Right kidney (tissue), 1 donor: ENCODE data around the gene CACNA2D2.
A peak's percentile ranks its signal among the peaks of the same experiment; 100 is the strongest.

Source experiments
- DNase-seq: peaks from one replicate; pipeline ENCODE4 v3.0.0-alpha.2; 2016

The CACNA2D2 gene

GRCh38 chr3:50502225-50502583 is 1.2 kb downstream of the CACNA2D2 start:
- DNase-seq = peak; percentile 41

- no peak for DNase-seq
These were observed 7.6 kb downstream of the CACNA2D2 start for GRCh38 chr3:50495609-50496423.

- no peak for DNase-seq
These were observed 9.3 kb downstream of the CACNA2D2 start for GRCh38 chr3:50494126-50494525.

GRCh38 chr3:50493623-50494022 is 9.8 kb downstream of the CACNA2D2 start:
- DNase-seq = no peak

- no peak for DNase-seq
These were observed 10.3 kb downstream of the CACNA2D2 start for GRCh38 chr3:50493086-50493485.

- no peak for DNase-seq
These were observed 12.4 kb downstream of the CACNA2D2 start for GRCh38 chr3:50491023-50491422.

- DNase-seq = no peak
These were observed 13.0 kb downstream of the CACNA2D2 start for GRCh38 chr3:50490424-50490823.

GRCh38 chr3:50487181-50487580 is 16.3 kb downstream of the CACNA2D2 start:
- DNase-seq = no peak

- DNase-seq = no peak
These were observed 17.1 kb downstream of the CACNA2D2 start for GRCh38 chr3:50486219-50486888.

- DNase-seq = no peak
These were observed 18.7 kb downstream of the CACNA2D2 start for GRCh38 chr3:50484722-50485121.

- no peak for DNase-seq
These were observed 20.1 kb downstream of the CACNA2D2 start for GRCh38 chr3:50483374-50483773.

GRCh38 chr3:50481992-50482391 is 21.4 kb downstream of the CACNA2D2 start:
- no peak for DNase-seq

GRCh38 chr3:50480471-50480870 is 23.0 kb downstream of the CACNA2D2 start:
- no peak for DNase-seq

GRCh38 chr3:50479523-50479922 is 23.9 kb downstream of the CACNA2D2 start:
- DNase-seq = no peak

- no peak for DNase-seq
These were observed 24.7 kb downstream of the CACNA2D2 start for GRCh38 chr3:50478671-50479260.

GRCh38 chr3:50478051-50478450 is 25.4 kb downstream of the CACNA2D2 start:
- no peak for DNase-seq

GRCh38 chr3:50475348-50475747 is 28.1 kb downstream of the CACNA2D2 start:
- no peak for DNase-seq

- DNase-seq = no peak
These were observed 28.7 kb downstream of the CACNA2D2 start for GRCh38 chr3:50474717-50475116.

- DNase-seq = no peak
These were observed 29.7 kb downstream of the CACNA2D2 start for GRCh38 chr3:50473768-50474167.

- no peak for DNase-seq
These were observed 30.5 kb downstream of the CACNA2D2 start for GRCh38 chr3:50472958-50473357.

- no peak for DNase-seq
These were observed 32.8 kb downstream of the CACNA2D2 start for GRCh38 chr3:50470658-50471057.

GRCh38 chr3:50467919-50468318 is 35.5 kb downstream of the CACNA2D2 start:
- no peak for DNase-seq

GRCh38 chr3:50466177-50466576 is 37.3 kb downstream of the CACNA2D2 start:
- DNase-seq = no peak

GRCh38 chr3:50464569-50464968 is 38.9 kb downstream of the CACNA2D2 start:
- no peak for DNase-seq
